ENCODE measurements around the gene EMILIN1.

DNA sequence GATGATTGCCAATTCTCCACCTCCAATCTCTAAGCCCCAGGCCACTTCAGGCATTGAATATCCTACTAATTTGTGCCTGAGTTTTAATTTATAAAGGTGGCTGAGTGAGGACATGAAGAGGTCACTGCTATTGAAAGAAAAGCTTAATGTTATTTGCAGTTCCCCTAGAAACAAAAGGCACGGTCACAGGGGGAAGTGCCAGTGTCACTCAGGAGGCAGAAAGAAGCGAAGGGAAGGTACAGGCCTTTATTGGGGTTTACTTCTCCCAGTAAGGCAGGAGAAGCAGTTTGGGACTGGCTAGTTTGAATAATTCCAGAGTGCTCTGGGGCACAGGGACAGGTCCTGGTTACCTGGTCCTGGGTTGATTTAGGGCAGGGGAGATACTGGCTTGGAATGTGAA, 43.5 kb downstream of the EMILIN1 start:
- TF ChIP-seq TARDBP (IDR thresholded peaks at IDR 0.05) (no peak), NFRKB (IDR thresholded peaks at IDR 0.05) (no peak), LEF1 (IDR thresholded peaks at IDR 0.05; ENCODE audit: borderline replicate concordance) (no peak)
